Panc1 (cell line): ENCODE measurements around the gene LIM2.

Experiments used
- POLR2AphosphoS5 ChIP-seq: IDR thresholded peaks from 2 replicates; pipeline ENCODE4 v1.6.1; 2012; ENCODE audit warnings: mild to moderate bottlenecking, low read depth, low read length, moderate library complexity
- REST ChIP-seq, 2 experiments: IDR thresholded peaks; 2 replicates each; pipeline ENCODE4 v1.6.1; 2011 to 2012; ENCODE audit warnings: low read depth in 2 of 2, control low read depth in 1 of 2, low read length in 1 of 2, mild to moderate bottlenecking in 1 of 2, moderate library complexity in 1 of 2; ENCODE audit not compliant: insufficient read depth in 1 of 2
- SIN3A ChIP-seq: IDR thresholded peaks from 2 replicates; pipeline ENCODE4 v1.6.1; 2012; ENCODE audit warnings: low read depth, mild to moderate bottlenecking, low read length, moderate library complexity, borderline replicate concordance; ENCODE audit not compliant: insufficient read depth
- TCF7L2 ChIP-seq: IDR thresholded peaks from 2 replicates; pipeline ENCODE4 v1.6.1; 2011; ENCODE audit warnings: mild to moderate bottlenecking, low read depth, low read length, inconsistent platforms
- TF ChIP-seq, protein P1 (sequence below): fragments of 450-650 bp; IDR thresholded peaks from 2 replicates; pipeline ENCODE4 v1.5.1; 2017; ENCODE audit warnings: mild to moderate bottlenecking

GRCh38 chr19:51415187-51415586, 27.4 kb upstream of the LIM2 start:
- TF ChIP-seq, protein P1, sequence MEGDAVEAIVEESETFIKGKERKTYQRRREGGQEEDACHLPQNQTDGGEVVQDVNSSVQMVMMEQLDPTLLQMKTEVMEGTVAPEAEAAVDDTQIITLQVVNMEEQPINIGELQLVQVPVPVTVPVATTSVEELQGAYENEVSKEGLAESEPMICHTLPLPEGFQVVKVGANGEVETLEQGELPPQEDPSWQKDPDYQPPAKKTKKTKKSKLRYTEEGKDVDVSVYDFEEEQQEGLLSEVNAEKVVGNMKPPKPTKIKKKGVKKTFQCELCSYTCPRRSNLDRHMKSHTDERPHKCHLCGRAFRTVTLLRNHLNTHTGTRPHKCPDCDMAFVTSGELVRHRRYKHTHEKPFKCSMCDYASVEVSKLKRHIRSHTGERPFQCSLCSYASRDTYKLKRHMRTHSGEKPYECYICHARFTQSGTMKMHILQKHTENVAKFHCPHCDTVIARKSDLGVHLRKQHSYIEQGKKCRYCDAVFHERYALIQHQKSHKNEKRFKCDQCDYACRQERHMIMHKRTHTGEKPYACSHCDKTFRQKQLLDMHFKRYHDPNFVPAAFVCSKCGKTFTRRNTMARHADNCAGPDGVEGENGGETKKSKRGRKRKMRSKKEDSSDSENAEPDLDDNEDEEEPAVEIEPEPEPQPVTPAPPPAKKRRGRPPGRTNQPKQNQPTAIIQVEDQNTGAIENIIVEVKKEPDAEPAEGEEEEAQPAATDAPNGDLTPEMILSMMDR = no peak
- TF ChIP-seq POLR2AphosphoS5 (no peak), SIN3A (no peak), TCF7L2 (no peak), REST (IDR thresholded peaks at IDR 0.05; ENCODE audit: insufficient read depth in 1 of 2, low read depth in 2 of 2, low read length in 1 of 2) (no peak)
